GM12874 (cell line): Measurements from ENCODE around the gene SPNS3.

Experiments used
- CTCF ChIP-seq: IDR thresholded peaks from 2 replicates; pipeline ENCODE4 v1.5.1; 2011; ENCODE audit warnings: low read depth, mild to moderate bottlenecking, control low read depth, low read length, moderate library complexity; ENCODE audit not compliant: insufficient read depth

The SPNS3 gene

DNA sequence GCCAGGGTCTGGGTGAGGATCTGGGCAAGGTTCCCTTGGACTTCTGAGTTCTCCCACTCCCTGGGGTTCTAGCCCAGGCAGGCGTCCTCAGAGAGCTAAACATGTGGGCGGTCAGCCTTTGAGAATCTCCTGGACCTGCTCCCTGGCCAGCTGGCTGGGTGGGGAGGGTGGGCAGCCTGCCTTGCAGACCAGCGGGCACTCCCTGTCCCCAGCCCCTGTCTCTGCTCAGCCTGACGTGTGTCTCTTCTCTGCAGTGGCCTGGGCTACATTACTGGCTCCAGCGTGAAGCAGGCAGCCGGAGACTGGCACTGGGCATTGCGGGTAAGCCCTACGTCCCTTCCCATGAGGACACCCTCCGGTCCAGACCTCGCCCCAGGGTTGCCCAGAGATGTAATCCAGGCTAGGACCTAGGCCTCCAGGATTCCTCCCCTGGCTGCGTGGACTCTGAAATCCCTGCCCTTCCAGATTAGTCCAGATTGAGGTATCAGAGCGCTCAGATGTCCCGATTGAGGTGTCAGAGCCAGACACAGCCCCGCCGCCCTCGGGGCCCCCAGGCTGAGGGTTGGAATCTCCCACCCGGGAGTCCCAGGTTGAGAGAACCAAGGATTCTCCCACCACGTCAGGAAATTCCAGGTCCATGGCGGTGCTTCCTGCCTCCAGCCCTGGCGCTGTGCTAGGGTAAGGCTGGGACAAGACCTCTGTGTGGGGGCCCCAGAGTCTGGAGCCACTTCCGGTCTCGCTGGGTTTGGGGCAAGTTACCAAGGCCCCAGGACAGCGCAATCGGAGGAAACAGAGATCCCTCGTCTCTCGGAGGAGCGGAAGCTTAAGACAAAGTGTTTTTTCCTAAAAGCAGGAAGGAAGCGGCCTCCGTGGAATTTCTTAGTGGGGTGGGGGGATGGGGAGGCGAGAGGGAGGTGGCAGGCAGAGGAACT, 97.3 kb downstream of the SPNS3 start:
- TF ChIP-seq CTCF, result no peak

- no peak for TF ChIP-seq CTCF
Observed at GRCh38 chr17:4531988-4532736, 98.4 kb downstream of the SPNS3 start.

GRCh38 chr17:4532860-4533522, 99.3 kb downstream of the SPNS3 start:
- no peak for TF ChIP-seq CTCF

- TF ChIP-seq CTCF, result no peak
Observed at GRCh38 chr17:4533523-4534504, 100.1 kb downstream of the SPNS3 start.

GRCh38 chr17:4534515-4534914, 100.8 kb downstream of the SPNS3 start:
- TF ChIP-seq CTCF, result no peak

- no peak for TF ChIP-seq CTCF
Observed at GRCh38 chr17:4534928-4535666, 101.4 kb downstream of the SPNS3 start.
